Measurements from ENCODE around the gene C15orf61. TPM values are rescaled to one million over a fixed set of nuclear protein-coding genes. Genes with fewer than 3 reads are reported as not detected.

The C15orf61 gene
- 29.0 and 43.0 TPM in 2 replicates for polyA plus RNA-seq

GRCh38 chr15:67521029-67521782 is at the start of gene C15orf61:
C15orf61 (plus strand) TSS chr15:67521131; CDS start chr15:67521249, 118 bp downstream.

GRCh38 chr15:67542420-67543347 is 21.8 kb downstream of the C15orf61 start, which contains the start of gene MAP2K5:
MAP2K5 (plus strand) TSS chr15:67542703; CDS start chr15:67543336, 633 bp downstream.

Other genes starting within 250 kb of the C15orf61 start
- gene MAP2K5, start 21.6 kb downstream of the C15orf61 start, polyA plus RNA-seq, result 7.9 and 12.3 TPM in 2 replicates